GM12801 (cell line): ENCODE data around the gene TGFB1.

Source experiments
- CTCF ChIP-seq: IDR thresholded peaks from one replicate; pipeline ENCODE4 v1.5.1; 2011; ENCODE audit warnings: control low read depth; ENCODE audit not compliant: insufficient read length; ENCODE audit errors: extremely low read depth

The TGFB1 gene

GRCh38 chr19:41288673-41289530 lies 64.8 kb downstream of the TGFB1 start:
- no peak for TF ChIP-seq CTCF
